NT2/D1 (cell line): ENCODE results near the gene GSTM3.

Experiments
- SUZ12 ChIP-seq: IDR thresholded peaks from 2 replicates; pipeline ENCODE4 v1.6.1; 2011; ENCODE audit not compliant: insufficient read length, insufficient read depth; ENCODE audit errors: extremely low read depth
- YY1 ChIP-seq: IDR thresholded peaks from 2 replicates; pipeline ENCODE4 v1.6.1; 2011; ENCODE audit not compliant: insufficient read length, insufficient read depth
- ZNF274 ChIP-seq: IDR thresholded peaks from 2 replicates; pipeline ENCODE4 v1.6.1; 2011; ENCODE audit warnings: mild to moderate bottlenecking, low read depth, low read length

GRCh38 chr1:109775398-109775797, 34.6 kb upstream of the GSTM3 start:
- no peak for TF ChIP-seq SUZ12
- no peak for TF ChIP-seq YY1
- no peak for TF ChIP-seq ZNF274
